ENCODE data around the gene HPCAL1.

GRCh38 chr2:10436583-10437110, 133.9 kb downstream of the HPCAL1 start:
- no peak for TF ChIP-seq EZH2 (IDR thresholded peaks at IDR 0.05; ENCODE audit: borderline replicate concordance, insufficient read depth, low read length, poor library complexity, severe bottlenecking)
- no peak for TF ChIP-seq POLR2AphosphoS5 (IDR thresholded peaks at IDR 0.05)
- no peak for TF ChIP-seq CTCF (IDR thresholded peaks at IDR 0.05; ENCODE audit: poor library complexity, severe bottlenecking)
